SU-DHL-6 (cell line): ENCODE data around the gene OR2AT4.

Experiments used
- H2AFZ ChIP-seq: fragments of 200-600 bp; sonication (generic); 2 replicates; pipeline ENCODE4 v1.6.1; 2014; ENCODE audit warnings: low read depth, mild to moderate bottlenecking, moderate library complexity, mixed read lengths, antibody characterized with exemption, low read length; ENCODE audit not compliant: severe bottlenecking
- H3F3A ChIP-seq: fragments of 200-600 bp; shearing (Covaris generic); 2 replicates; pipeline ENCODE4 v1.6.0; 2016; ENCODE audit warnings: antibody characterized with exemption, mild to moderate bottlenecking; ENCODE audit not compliant: insufficient read depth
- H3K27ac ChIP-seq: fragments of 200-600 bp; sonication (generic); 2 replicates; pipeline ENCODE4 v1.5.1; 2016; ENCODE audit warnings: low read depth, mild to moderate bottlenecking, low read length, moderate library complexity, mixed read lengths
- H3K27me3 ChIP-seq: fragments of 200-600 bp; sonication (generic), shearing (Covaris generic); 2 replicates; pipeline ENCODE4 v1.6.0; 2014; ENCODE audit warnings: mild to moderate bottlenecking, low read length
- H3K36me3 ChIP-seq: fragments of 200-600 bp; sonication (generic); 2 replicates; pipeline ENCODE4 v1.6.1; 2014; ENCODE audit warnings: mild to moderate bottlenecking, low read length, mixed read lengths
- H3K4me2 ChIP-seq: fragments of 300-600, 200-600 bp; shearing (Covaris generic), sonication (generic); 2 replicates; pipeline ENCODE4 v1.6.0; 2014; ENCODE audit warnings: low read length, low read depth, mild to moderate bottlenecking; ENCODE audit not compliant: poor library complexity, severe bottlenecking
- H3K4me3 ChIP-seq: fragments of 200-600 bp; sonication (generic); 2 replicates; pipeline ENCODE4 v1.5.1; 2014; ENCODE audit warnings: antibody characterized with exemption, low read length, mild to moderate bottlenecking, mixed read lengths; ENCODE audit not compliant: insufficient read depth, poor library complexity, severe bottlenecking
- H3K79me2 ChIP-seq: fragments of 200-600 bp; sonication (generic); 2 replicates; pipeline ENCODE4 v1.6.1; 2014; ENCODE audit warnings: mild to moderate bottlenecking, low read length, moderate library complexity; ENCODE audit not compliant: insufficient read depth
- H3K9ac ChIP-seq: fragments of 200-600 bp; sonication (generic); 2 replicates; pipeline ENCODE4 v1.7.0; 2014; ENCODE audit warnings: mild to moderate bottlenecking, low read length
- H3K9me2 ChIP-seq: fragments of 200-600 bp; sonication (generic); replicated peaks from 2 replicates; pipeline ENCODE4 v1.6.1; 2014; ENCODE audit warnings: low read length; ENCODE audit not compliant: insufficient read depth
- H3K9me3 ChIP-seq: fragments of 200-600 bp; sonication (generic); 2 replicates; pipeline ENCODE4 v1.6.1; 2014; ENCODE audit warnings: low read length, mixed read lengths; ENCODE audit not compliant: insufficient read depth
- H4K20me1 ChIP-seq: fragments of 200-600 bp; sonication (generic); 2 replicates; pipeline ENCODE4 v1.6.1; 2014; ENCODE audit warnings: low read depth, mild to moderate bottlenecking, antibody characterized with exemption, low read length, moderate library complexity, mixed read lengths
- EZH2phosphoT487 ChIP-seq: fragments of 200-600 bp; sonication (generic), shearing (Covaris generic); conservative IDR thresholded peaks from 2 replicates; pipeline ENCODE4 v1.6.1; 2018; ENCODE audit warnings: mild to moderate bottlenecking, antibody characterized with exemption, low read length, moderate library complexity, mixed read lengths
- TF ChIP-seq, protein P1 (sequence below): fragments of 200-600 bp; sonication (generic); IDR thresholded peaks from one replicate; pipeline ENCODE4 v1.5.1; 2017; ENCODE audit warnings: antibody characterized with exemption, mild to moderate bottlenecking, low read length, moderate library complexity; ENCODE audit not compliant: insufficient read depth, poor library complexity, severe bottlenecking

Gene OR2AT4

DNA sequence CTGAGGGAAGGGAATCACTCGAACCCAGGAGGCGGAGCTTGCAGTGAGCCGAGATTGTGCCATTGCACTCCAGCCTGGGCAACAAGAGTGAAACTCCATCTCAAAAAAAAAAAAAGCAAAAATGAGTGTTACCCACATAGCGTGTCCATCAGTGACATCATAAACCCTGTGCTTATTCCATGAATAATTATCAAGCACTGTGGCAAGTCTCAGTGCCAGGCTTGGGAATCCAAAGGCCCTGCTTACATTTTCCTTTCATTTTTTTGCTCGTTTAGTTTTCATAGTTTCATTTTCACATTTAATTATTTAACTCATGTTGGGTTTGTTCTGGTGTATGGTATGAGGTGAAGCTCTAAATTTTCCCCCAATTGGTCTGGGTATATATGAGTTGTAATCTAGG, 61.4 kb downstream of the OR2AT4 start:
- H3K79me2 ChIP-seq = no peaks in the 10 kb centered on the region
- TF ChIP-seq, protein P1, sequence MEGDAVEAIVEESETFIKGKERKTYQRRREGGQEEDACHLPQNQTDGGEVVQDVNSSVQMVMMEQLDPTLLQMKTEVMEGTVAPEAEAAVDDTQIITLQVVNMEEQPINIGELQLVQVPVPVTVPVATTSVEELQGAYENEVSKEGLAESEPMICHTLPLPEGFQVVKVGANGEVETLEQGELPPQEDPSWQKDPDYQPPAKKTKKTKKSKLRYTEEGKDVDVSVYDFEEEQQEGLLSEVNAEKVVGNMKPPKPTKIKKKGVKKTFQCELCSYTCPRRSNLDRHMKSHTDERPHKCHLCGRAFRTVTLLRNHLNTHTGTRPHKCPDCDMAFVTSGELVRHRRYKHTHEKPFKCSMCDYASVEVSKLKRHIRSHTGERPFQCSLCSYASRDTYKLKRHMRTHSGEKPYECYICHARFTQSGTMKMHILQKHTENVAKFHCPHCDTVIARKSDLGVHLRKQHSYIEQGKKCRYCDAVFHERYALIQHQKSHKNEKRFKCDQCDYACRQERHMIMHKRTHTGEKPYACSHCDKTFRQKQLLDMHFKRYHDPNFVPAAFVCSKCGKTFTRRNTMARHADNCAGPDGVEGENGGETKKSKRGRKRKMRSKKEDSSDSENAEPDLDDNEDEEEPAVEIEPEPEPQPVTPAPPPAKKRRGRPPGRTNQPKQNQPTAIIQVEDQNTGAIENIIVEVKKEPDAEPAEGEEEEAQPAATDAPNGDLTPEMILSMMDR = no peak
- TF ChIP-seq EZH2phosphoT487 = no peak
- no peaks in the 10 kb centered on the region for H3K9me3 ChIP-seq
- H3K27ac ChIP-seq = peak overlapping the region; percentile 35; the same call in 1 of the 2 replicates
- H3K36me3 ChIP-seq = no peaks in the 10 kb centered on the region
- H3K9me2 ChIP-seq = no peaks in the 10 kb centered on the region
- H4K20me1 ChIP-seq = no peaks in the 10 kb centered on the region
- H3K4me3 ChIP-seq = no peak overlapping the region
- H3K9ac ChIP-seq = no peak overlapping the region
- H2AFZ ChIP-seq = no peak overlapping the region
- 0 out of 2 replicates have a peak, but pooled peaks cover 2% of the 10 kb centered on the region for H3F3A ChIP-seq
- peak overlapping the region; percentile 30 for H3K4me2 ChIP-seq
- no peaks in the 10 kb centered on the region for H3K27me3 ChIP-seq

- Histone ChIP-seq H3K27me3 (no peaks in the 10 kb centered on the region), H3F3A (0 out of 2 replicates have a peak, but pooled peaks cover 2% of the 10 kb centered on the region), H4K20me1 (no peaks in the 10 kb centered on the region), H3K9ac (no peak overlapping the region), H3K36me3 (no peaks in the 10 kb centered on the region), H3K4me3 (no peak overlapping the region), H3K9me3 (no peaks in the 10 kb centered on the region), H3K4me2 (no peak overlapping the region), H3K27ac (no peak overlapping the region), H3K9me2 (no peaks in the 10 kb centered on the region), H2AFZ (no peak overlapping the region), H3K79me2 (no peaks in the 10 kb centered on the region)
- TF ChIP-seq, protein P1 = no peak
- no peak for TF ChIP-seq EZH2phosphoT487
Measured at GRCh38 chr11:75033916-75034315, 62.8 kb downstream of the OR2AT4 start.

- H3K27ac ChIP-seq = no peak overlapping the region
- H3K9me3 ChIP-seq = no peaks in the 10 kb centered on the region
- 0 out of 2 replicates have a peak, but pooled peaks cover 2% of the 10 kb centered on the region for H3F3A ChIP-seq
- no peaks in the 10 kb centered on the region for H4K20me1 ChIP-seq
- H3K27me3 ChIP-seq = no peaks in the 10 kb centered on the region
- H3K4me2 ChIP-seq = no peak overlapping the region
- H3K36me3 ChIP-seq = no peaks in the 10 kb centered on the region
- TF ChIP-seq EZH2phosphoT487 = no peak
- H3K4me3 ChIP-seq = no peak overlapping the region
- no peaks in the 10 kb centered on the region for H3K79me2 ChIP-seq
- no peak overlapping the region for H3K9ac ChIP-seq
- H2AFZ ChIP-seq = no peak overlapping the region
- no peaks in the 10 kb centered on the region for H3K9me2 ChIP-seq
Measured at GRCh38 chr11:75032550-75032935, 64.1 kb downstream of the OR2AT4 start.

DNA sequence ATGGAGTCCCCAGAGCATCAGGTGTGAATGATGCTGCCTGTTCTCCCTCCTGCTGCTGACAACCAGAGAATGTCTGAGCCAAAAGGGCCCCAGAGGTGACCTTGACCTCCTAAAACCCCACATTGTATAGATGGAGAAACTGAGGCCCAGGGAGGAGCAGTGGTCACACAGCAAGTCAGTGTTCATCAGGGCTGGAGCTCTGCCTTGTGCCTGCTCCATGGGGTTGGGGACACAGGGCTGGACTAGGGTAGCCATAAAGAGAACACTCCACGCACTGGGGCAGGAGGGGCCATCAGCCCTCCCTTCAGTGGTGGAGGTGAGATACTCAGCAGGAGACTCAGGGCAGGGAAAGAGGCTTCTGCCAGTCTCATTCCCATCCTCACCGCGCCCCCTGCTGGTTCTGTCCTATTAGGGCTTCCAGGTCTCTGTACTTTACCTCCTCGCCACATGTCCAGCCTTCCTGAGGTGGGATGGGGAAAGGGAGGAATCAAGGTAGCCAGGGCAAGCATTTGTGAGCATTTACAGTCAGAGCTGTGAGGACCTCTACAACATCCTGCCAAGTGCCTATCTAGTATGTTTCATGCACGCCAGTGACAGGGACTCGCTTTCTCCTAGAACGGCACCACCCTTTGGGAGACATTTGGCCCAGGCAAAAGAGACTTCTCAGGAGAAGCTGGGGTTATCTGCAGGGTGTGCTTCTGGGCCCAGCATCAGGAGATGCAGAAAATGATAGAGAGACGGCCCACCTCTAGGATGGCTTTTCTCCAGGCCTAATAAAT, 64.7 kb downstream of the OR2AT4 start:
- no peak for TF ChIP-seq EZH2phosphoT487
- TF ChIP-seq, protein P1 = peak; percentile 88
- Histone ChIP-seq H3K9me2 (no peaks in the 10 kb centered on the region), H4K20me1 (no peaks in the 10 kb centered on the region), H3K9ac (no peak overlapping the region), H3K27ac (no peak overlapping the region), H3K4me2 (no peak overlapping the region), H3K4me3 (no peak overlapping the region), H3K36me3 (no peaks in the 10 kb centered on the region), H2AFZ (no peak overlapping the region), H3F3A (0 out of 2 replicates have a peak, but pooled peaks cover 2% of the 10 kb centered on the region), H3K79me2 (no peaks in the 10 kb centered on the region), H3K27me3 (no peaks in the 10 kb centered on the region), H3K9me3 (no peaks in the 10 kb centered on the region)
